ACC112 (cell line): Measurements from ENCODE around the gene SCRT2.
"Not testable (repeated sequence)": the region's sequence is repeated elsewhere in the genome, so short reads cannot be mapped to it uniquely, and the experiment has no call there.

Source experiments
- H2AFZ ChIP-seq: fragments of 200-600 bp; sonication (generic); one replicate; pipeline ENCODE4 v1.6.0; 2017; ENCODE audit warnings: antibody characterized with exemption, low read length; ENCODE audit not compliant: unreplicated experiment
- H3K27ac ChIP-seq: fragments of 200-600 bp; sonication (generic); 2 replicates; pipeline ENCODE4 v1.5.1; 2014; ENCODE audit warnings: low read depth, mild to moderate bottlenecking, antibody characterized with exemption, low read length, moderate library complexity
- H3K27me3 ChIP-seq: fragments of 200-600 bp; sonication (generic); 2 replicates; pipeline ENCODE4 v1.6.1; 2014; ENCODE audit warnings: mild to moderate bottlenecking, antibody characterized with exemption, low read length, moderate library complexity, mixed read lengths; ENCODE audit not compliant: insufficient read depth
- H3K36me3 ChIP-seq: fragments of 200-600 bp; sonication (generic); 2 replicates; pipeline ENCODE4 v1.6.1; 2016; ENCODE audit warnings: mild to moderate bottlenecking, antibody characterized with exemption, low read length, moderate library complexity, mixed read lengths; ENCODE audit not compliant: insufficient read depth
- H3K4me1 ChIP-seq: fragments of 200-600 bp; sonication (generic); one replicate; pipeline ENCODE4 v1.6.1; 2016; ENCODE audit warnings: low read length, mixed read lengths; ENCODE audit not compliant: insufficient read depth, unreplicated experiment, control insufficient read depth
- H3K4me3 ChIP-seq: fragments of 200-600 bp; sonication (generic); 2 replicates; pipeline ENCODE4 v1.5.1; 2014; ENCODE audit warnings: mild to moderate bottlenecking, low read depth, low read length
- H3K79me2 ChIP-seq: fragments of 200-600 bp; sonication (generic); one replicate; pipeline ENCODE4 v1.6.0; 2016; ENCODE audit warnings: low read length; ENCODE audit not compliant: control insufficient read depth, unreplicated experiment, insufficient read depth

The SCRT2 gene

DNA sequence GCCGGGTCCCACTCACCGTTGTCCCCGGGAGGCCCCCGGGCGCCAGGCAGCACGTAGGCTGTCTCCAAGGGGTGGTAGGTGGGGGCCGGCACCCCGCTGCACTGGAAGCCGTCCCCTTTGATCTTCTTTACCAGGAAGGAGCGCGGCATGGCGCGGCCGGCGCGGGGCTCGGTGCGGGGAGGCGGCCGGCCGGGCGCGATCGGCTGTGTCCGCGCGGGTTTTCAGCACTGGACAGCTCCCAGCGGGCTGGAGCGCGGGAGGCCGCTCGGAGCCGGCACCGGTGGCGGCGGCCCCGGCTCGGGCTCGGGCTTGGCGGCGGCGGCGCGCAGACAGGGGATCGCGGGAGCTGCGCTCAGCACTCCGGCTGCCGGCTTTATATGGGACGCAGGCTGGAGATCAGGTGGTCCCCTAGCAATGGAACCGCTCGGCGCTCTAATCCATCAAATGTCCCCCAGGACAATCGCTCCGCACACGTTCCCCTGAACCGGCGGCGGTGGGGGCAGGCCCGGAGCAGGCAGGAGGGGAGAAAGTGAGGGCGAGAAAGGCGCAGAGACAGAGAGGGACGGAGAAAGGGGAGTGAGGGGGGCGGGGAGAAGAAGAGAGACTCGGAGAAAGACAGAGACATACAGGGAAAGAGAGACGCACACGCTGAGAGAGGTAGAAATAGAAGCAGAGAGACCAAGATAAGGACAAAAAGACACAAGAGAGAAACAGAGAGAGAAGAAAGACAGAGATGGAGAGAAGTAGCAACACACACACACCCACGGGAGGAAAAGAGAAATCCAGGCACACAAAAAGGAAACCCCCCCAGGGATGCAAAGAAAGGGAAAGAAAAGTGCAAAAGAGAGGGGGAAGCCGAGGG, at the start of gene SCRT2:
Gene SCRT2, minus strand, starts transcription at position 350 of the 862 bp plus-strand sequence. Its CDS starts 201 bp downstream, at position 149.
- H3K4me1 ChIP-seq: no peaks in the 10 kb centered on the region
- no peak within 1 kb of the TSS for H2AFZ ChIP-seq
- H3K36me3 ChIP-seq: no peaks in the 10 kb centered on the region
- no peaks in the 10 kb centered on the region for H3K79me2 ChIP-seq
- H3K27me3 ChIP-seq: peaks cover 90% of the 10 kb centered on the region
- H3K4me3 ChIP-seq: peak within 1 kb of the TSS; percentile 51
- no peak within 1 kb of the TSS for H3K27ac ChIP-seq

DNA sequence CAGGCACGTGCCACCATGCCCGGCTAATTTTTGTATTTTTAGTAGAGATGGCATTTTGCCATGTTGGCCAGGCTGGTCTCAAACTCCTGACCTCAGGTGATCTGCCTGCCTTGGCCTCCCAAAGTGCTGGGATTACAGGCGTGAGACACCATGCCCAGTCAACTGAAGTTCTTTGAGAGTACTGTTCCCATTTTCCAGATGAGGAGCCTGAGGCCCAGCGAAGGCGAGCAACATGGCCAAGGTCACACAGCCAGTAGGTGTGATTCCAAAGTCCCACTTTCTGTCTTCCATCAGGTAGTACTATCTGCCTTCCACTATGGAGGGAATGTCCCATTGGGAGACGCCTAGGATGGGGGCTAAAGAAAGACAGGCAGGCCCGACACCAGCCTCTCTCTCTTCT, 49.2 kb upstream of the SCRT2 start:
- H3K27ac ChIP-seq, H3K4me3 ChIP-seq, H3K4me1 ChIP-seq, H2AFZ ChIP-seq, H3K79me2 ChIP-seq, H3K36me3 ChIP-seq: not testable (repeated sequence)
- H3K27me3 ChIP-seq: peaks cover 84% of the 10 kb centered on the region

DNA sequence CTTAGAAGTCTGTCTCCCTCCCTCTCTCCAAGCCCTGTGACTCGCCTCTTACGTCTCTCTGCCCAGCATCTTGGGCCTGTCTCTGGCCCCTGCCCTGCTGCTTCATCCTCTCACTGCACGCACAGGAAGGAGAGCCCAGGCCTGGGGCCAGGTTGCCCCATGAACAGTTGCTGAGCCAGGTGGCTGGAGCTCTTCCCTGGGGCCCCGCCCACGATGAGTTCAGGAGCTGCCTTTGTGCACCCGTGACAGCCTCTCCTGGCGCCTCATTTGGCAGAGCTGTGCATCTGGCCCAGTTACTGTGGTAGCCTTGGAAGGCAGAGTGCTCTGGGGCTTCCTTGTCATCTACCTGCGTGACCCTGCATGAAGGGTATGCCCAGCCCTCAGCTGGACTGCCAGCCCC, 48.2 kb upstream of the SCRT2 start:
- no peaks in the 10 kb centered on the region for H3K36me3 ChIP-seq
- no peak overlapping the region for H3K4me3 ChIP-seq
- no peak overlapping the region for H3K27ac ChIP-seq
- peaks cover 85% of the 10 kb centered on the region for H3K27me3 ChIP-seq
- no peak overlapping the region for H2AFZ ChIP-seq
- no peaks in the 10 kb centered on the region for H3K79me2 ChIP-seq
- no peaks in the 10 kb centered on the region for H3K4me1 ChIP-seq

DNA sequence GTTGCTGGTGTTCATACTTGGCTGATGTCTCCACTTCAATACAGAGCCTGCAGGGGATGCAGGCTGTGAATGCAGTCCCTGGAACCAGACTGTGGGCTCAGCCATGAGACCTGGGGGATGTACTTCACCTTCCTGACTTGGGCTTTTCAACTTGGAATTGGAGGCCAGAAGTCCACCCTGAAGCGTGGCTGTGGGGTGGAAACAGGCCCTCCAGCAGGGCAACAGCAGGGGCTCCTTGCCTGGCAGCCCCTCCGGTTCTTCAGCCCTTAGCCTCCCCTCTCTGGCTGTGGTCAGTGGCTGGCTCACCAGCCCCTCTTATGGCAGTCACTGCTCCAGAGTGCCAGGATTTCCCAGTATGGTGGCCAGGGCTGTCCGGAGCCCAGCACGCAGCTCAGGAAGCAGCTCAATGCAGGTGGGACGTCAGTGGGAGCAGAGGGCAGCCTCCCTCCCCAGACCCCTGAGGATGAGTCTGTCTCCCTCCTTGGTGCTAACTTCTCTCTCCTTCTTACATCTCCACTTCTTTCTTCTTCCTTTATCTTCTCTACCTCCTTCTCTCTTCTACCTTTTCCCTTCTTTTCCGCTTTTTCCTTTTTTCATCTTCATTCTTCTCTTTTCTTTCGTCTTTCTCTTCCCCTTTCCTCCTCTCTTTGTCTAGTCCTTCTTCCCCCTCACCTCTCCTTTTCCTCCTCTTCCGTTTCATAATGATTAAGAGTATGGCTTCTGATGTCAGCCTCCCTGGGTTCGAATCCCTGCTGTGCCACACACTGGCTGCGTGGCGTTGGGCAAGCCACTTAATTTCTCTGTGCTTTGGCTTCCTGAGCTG, 47.4 kb upstream of the SCRT2 start:
- H3K27me3 ChIP-seq: peaks cover 83% of the 10 kb centered on the region
- H3K36me3 ChIP-seq: no peaks in the 10 kb centered on the region
- H3K27ac ChIP-seq: no peak overlapping the region
- no peaks in the 10 kb centered on the region for H3K79me2 ChIP-seq
- H3K4me3 ChIP-seq: no peak overlapping the region
- H3K4me1 ChIP-seq: no peaks in the 10 kb centered on the region
- H2AFZ ChIP-seq: no peak overlapping the region

DNA sequence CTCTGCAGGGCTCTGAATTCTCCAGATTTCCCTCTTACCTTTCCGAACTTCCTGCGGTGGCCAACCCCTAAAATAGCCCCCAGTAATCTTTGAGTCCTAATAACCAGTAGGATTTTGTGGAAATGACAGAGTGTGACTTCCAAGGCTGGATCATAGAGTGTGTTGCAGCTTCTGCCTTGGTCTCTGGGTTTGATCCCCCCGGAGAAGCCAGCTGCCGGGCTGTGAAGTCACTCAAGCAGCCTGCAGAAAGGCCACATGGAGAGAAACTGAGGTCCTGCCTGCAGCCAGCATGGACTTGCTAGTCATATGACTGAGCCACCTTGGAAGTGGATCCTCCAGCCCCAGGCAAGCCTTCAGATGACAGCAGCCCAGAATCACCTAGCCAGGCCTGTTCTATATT, 46.3 kb upstream of the SCRT2 start:
- peaks cover 86% of the 10 kb centered on the region for H3K27me3 ChIP-seq

DNA sequence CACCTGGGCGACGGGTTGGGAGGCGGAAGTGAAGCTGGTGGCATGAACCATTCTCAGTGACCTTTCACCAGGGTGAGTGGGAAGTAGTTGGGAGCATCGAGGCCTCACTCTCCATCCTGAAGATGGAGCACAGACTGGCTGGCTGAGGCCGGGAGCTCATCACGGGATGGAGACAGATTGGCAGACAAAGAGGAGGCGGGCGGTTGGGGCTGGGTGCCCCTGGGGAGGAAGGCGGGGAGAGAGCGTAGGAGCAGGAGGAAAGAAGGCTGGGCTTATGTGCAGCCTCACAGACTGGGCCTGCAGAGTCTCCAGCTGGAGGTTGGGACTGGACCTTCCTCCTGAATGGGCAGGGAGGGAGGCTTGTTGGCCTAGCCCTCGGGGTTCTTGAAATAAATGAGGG, 44.2 kb upstream of the SCRT2 start:
- Histone ChIP-seq H3K79me2 (no peaks in the 10 kb centered on the region), H3K27me3 (peaks cover 89% of the 10 kb centered on the region), H3K27ac (no peak overlapping the region), H3K4me3 (no peak overlapping the region), H3K36me3 (no peaks in the 10 kb centered on the region), H3K4me1 (no peaks in the 10 kb centered on the region), H2AFZ (no peak overlapping the region)

More for the DNA sequence above, 46.3 kb upstream of the SCRT2 start:
- no peak overlapping the region for H2AFZ ChIP-seq
- H3K36me3 ChIP-seq: no peaks in the 10 kb centered on the region
- no peak overlapping the region for H3K27ac ChIP-seq
- H3K4me3 ChIP-seq: no peak overlapping the region
- H3K79me2 ChIP-seq: no peaks in the 10 kb centered on the region
- H3K4me1 ChIP-seq: no peaks in the 10 kb centered on the region

DNA sequence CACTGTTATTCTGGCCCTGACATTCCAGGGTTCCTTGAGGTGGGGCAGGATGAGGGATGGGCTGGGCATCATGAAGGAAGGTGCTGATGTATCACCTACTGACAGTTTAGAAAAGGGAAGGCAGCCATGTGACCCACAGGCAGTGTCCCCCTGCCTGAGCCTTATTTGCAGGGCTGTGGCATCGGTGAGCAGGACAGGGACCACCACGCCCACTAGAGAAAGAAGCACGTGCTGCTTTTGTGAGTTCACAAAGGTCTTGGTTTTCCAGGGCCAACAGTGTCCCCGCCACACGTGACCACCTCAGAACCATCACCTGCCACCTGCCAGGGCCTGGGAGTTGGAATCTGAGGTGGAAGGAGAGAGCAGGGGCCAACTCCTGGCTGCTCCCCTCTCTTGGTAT, 43.5 kb upstream of the SCRT2 start:
- Histone ChIP-seq H3K36me3 (no peaks in the 10 kb centered on the region), H3K4me3 (no peak overlapping the region), H3K79me2 (no peaks in the 10 kb centered on the region), H3K27me3 (peaks cover 92% of the 10 kb centered on the region), H3K4me1 (no peaks in the 10 kb centered on the region), H2AFZ (no peak overlapping the region), H3K27ac (no peak overlapping the region)

DNA sequence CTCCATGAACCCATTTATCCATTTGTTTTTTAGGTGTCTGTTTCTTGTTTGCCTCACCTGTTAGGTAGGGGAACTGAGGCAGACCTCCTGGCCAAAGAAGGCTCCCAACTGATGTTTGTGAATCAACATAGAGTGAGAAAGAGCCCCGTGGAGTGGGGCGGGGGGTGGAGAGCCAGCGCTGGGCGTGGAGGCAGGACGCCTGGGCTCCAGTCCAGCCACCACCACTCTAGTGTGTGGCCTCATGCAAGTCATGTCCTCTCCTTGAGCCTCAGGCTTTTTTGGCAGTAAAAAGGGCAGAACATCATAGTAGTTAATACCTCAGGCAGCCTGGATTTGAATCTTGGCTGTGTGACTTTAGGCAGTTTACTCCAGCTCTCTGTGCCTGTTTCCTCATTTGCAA, 42.2 kb upstream of the SCRT2 start:
- H2AFZ ChIP-seq: no peak overlapping the region
- H3K36me3 ChIP-seq: no peaks in the 10 kb centered on the region
- no peaks in the 10 kb centered on the region for H3K79me2 ChIP-seq
- no peaks in the 10 kb centered on the region for H3K4me1 ChIP-seq
- no peak overlapping the region for H3K27ac ChIP-seq
- H3K4me3 ChIP-seq: no peak overlapping the region
- H3K27me3 ChIP-seq: peaks cover 84% of the 10 kb centered on the region

DNA sequence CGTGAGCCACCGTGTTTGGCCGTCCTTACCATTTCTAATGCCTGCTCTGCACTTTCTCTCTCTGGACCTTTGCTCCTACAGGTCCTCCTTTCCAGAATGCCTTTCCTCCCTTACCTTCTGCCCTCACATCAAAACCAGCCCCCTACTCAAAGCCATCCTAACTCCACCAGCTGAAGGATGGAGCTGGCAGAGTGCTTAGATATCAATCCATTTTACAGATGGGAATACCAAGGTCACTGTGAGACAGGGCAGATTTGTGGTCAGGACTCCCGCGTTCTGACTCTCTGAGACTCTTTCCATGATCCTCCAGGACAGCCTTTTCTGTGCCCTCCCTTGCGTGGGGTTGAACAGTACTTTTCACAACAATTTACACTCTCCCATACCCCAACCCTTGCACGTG, 41.7 kb upstream of the SCRT2 start:
- Histone ChIP-seq H3K36me3 (no peaks in the 10 kb centered on the region), H3K27me3 (peaks cover 78% of the 10 kb centered on the region), H2AFZ (no peak overlapping the region), H3K4me3 (no peak overlapping the region), H3K4me1 (no peaks in the 10 kb centered on the region), H3K27ac (no peak overlapping the region), H3K79me2 (no peaks in the 10 kb centered on the region)

DNA sequence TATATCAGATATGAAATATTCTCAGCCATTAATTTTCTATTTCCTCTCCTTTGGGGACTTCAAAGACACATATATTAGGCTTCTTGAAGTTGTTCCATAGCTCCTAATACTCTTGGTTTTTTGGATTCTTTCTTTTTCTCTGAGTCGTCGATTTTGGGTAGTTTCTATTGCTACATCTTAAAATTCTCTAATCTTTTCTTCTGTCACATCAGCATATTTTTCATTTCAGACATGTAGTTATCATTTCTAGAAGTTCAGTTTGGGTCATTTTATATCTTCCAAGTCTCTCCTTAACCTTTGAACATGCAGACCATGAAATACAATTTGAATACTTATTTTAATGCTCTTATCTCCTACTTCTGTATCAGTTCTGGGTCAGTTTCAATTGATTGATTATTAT, 38.9 kb upstream of the SCRT2 start:
- Histone ChIP-seq H3K4me3 (no peak overlapping the region), H3K79me2 (no peaks in the 10 kb centered on the region), H2AFZ (no peak overlapping the region), H3K36me3 (no peaks in the 10 kb centered on the region), H3K27me3 (peaks cover 75% of the 10 kb centered on the region), H3K4me1 (no peaks in the 10 kb centered on the region), H3K27ac (no peak overlapping the region)

DNA sequence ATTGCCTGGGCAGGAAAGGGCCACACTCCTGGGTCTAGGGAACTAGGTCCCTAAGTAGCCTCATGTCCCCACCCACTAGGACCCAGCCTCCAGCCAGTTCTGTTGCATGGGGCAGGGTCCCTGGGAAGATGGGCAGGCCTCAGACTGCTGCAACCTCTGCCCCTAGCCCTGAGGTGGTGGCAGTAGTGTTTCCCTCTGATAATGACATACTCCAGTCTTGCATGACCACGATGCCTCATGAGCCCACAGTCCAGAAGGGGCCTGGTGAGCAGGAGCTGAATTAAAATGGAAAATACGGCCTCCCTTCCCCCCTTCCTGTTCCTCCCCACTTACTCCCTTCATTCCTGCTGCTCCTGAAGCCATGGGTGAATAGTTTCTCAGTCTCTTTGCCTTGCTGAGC, 36.0 kb upstream of the SCRT2 start:
- H3K36me3 ChIP-seq: no peaks in the 10 kb centered on the region
- H3K27me3 ChIP-seq: peaks cover 69% of the 10 kb centered on the region
- no peak overlapping the region for H3K4me3 ChIP-seq
- no peaks in the 10 kb centered on the region for H3K79me2 ChIP-seq
- no peaks in the 10 kb centered on the region for H3K4me1 ChIP-seq
- H3K27ac ChIP-seq: no peak overlapping the region
- H2AFZ ChIP-seq: no peak overlapping the region
